GM19468 (cell line): ENCODE measurements around the gene BORCS5.
"Not testable (repeated sequence)": the region's sequence is repeated elsewhere in the genome, so short reads cannot be mapped to it uniquely, and the experiment has no call there.

Experiments used
- ATAC-seq: cut with Tn5 transposase; IDR thresholded peaks from one replicate; pipeline ENCODE4 v1.9.1; 2021; ENCODE audit warnings: mild to moderate bottlenecking, moderate library complexity, moderate number of reproducible peaks; ENCODE audit not compliant: unreplicated experiment; ENCODE audit errors: extremely low read depth

BORCS5 gene

DNA sequence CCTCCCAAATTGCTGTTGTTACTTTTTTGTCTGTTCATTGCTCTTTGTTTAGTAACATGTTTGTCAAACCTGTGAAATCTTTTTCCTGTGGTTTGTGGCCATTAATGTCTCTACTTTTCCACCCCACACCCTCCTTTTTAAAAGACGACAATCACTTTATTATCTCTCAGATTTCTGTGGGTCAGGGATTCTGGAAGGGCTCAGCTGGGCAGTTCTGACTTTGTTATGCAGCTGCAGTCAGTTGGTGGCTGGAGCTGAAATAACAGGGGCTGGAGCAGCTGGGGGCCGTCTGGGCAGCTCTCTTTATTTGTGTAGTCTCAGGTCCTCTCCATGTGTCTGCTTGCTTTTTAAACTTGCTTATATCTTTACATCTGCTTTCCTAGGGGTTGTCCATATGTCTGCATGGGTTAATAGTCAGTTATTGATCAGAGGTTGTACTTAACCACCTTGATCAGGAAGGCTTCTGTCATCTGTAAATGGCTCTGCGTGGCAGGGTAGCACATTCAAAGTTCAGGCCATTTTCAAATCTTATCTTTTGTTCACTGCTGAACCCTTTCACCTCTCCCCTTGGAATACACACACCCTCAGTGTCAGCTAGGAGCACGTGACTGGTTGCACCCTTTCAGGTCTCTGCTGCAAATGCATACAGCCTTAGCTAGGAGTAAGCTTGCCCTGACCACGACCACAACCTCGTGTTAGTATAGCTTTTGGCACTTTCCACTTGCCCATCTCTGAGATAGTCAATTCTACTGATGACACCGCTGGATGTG is 27.9 kb downstream of the BORCS5 start:
- no peak for ATAC-seq

- no peak for ATAC-seq
Measured at GRCh38 chr12:12387501-12387900, 30.6 kb downstream of the BORCS5 start.

- ATAC-seq: no peak
Measured at GRCh38 chr12:12392413-12392812, 35.5 kb downstream of the BORCS5 start.

DNA sequence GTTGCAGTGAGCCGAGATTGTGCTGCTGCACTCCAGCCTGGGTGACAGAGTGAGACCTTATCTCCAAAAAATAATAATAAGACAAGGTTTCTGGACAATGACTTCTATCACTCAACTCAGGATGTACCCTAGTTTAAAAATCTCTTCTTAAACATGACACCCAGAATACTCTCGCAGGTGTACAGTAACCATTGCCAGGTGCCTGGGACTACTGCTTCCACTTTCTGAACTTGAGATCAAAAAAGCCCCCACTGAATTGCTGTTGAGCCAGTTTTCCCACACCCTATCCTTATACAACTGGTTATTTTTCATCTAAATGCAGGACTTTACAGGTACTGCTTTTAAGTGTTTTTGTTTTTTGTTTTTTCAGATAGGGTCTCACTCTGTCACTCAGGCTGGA is 36.3 kb downstream of the BORCS5 start:
- ATAC-seq: no peak

GRCh38 chr12:12396694-12397093 is 39.8 kb downstream of the BORCS5 start:
- ATAC-seq: no peak

DNA sequence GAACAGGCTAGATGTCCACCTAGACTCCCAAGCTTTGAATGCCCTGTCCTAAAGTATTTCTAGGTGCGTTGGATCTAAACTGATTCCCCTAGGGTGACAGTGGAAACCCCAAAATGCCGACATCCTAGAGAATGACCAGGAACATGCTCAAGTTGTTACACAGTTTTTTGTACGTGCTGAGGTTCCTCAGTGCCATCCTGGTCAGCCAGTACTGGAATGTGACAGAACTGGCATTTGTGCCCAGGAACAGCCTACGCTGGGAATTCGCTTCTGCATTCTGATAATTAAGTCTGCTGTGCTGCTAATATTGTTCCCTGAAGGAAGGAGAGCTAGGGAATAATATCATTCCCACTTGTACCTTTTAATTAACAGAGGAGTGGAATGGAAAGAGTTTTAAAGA is 40.3 kb downstream of the BORCS5 start:
- no peak for ATAC-seq

DNA sequence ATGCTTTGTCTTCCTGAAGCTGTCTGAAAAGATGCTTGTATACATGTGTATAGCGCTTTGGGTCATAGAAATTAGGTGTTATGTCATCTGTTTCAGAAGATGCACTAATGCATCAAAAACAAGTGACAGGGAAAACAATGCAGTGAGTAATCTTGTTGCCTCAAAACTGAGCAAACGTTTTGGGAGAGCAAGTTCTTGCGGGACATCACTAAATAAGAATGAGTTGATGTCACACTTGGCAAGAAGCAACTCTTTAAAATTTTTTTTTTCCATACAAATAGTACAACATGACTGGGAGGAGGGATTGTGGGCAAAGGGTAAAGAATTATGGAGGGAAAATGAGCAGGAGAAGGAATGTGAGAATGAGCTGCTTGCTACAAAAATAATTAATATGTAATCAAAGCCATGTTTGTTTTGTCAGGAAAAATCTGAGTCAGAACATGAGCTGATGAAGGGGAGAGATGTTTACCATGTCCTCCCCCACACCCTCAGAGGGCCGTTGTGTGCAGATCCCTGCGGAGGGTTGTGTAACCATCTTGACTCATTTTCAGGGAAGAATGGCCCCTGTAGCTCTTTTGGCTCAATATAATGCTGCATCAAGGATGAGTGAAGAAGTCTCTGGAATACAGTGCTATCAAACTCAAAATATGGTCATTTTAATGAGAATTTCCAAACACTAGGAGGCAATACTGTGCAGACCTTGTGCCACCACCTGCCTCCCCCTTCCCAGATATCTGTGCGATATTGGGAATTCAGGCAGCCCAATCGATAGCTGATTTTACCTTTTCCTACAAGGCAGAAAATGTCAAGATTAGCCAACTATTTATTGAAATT is 41.4 kb downstream of the BORCS5 start:
- ATAC-seq: no peak

- no peak for ATAC-seq
Measured at GRCh38 chr12:12399161-12399560, 42.3 kb downstream of the BORCS5 start.

DNA sequence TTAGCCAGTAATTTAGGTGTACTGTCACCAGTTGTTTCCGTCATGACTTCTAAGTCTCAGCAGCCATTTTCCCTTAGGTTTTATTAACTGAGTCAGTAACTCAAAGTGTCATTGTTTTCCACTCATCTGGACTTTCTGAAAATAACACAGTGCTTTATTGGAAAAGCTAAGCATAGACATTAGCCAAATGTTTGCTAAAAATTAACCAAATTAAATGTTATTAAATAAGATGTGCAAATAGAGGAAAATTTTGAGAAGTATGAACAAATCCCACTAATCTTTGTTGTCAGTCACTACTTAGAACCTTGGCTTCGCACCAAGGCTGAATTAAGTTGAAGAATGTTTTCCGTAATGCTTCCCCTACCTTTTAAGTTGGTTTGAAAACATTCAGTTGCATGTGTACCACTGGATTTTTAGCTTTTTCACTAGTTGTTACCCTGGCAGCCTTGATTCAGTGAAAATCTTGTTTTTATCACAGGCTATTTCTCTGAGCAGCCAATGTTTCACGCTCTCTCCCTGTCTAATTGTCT is 43.0 kb downstream of the BORCS5 start:
- ATAC-seq: no peak

GRCh38 chr12:12400793-12401192 is 43.9 kb downstream of the BORCS5 start:
- ATAC-seq: no peak

- ATAC-seq: no peak
Measured at GRCh38 chr12:12403264-12404248, 46.7 kb downstream of the BORCS5 start.

DNA sequence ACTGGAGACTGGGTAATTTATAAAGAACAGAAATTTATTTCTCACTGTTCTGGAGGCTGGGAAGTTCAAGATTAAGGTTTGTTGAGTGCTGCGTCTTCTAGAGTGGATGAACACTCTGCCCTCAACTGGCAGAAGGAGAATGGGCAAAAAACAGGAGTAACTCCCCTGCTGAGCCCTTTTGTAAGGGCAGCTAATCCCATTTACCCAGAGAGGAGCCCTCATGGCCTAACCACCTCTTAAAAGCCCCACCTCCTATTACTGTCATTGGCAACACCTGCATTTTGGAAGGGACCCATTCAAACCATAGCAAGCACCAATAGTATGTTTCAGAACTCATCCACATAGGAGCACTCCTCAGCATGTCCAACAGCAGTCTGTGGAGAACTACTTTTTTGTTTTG is 47.4 kb downstream of the BORCS5 start:
- ATAC-seq: no peak

- no peak for ATAC-seq
Measured at GRCh38 chr12:12405882-12406281, 49.0 kb downstream of the BORCS5 start.

DNA sequence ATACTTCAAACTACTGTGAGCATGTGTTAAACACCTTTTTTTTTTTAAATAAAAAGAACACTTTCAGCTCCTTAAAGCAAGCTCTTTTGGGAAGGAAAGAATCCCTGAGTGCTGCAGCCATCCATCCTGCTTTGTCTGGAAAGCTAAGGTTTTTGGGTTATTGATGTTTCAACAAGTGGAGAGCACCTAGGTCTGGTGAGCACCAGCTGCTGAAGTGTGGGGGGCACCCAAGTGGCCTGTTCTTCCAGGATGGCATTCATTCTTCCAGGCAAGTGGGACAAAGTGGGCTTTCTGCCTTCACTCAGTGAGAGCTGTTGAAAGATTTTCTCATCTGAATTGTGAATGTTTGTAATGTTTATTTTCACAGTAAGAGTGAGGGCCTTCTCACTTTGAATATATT is 49.9 kb downstream of the BORCS5 start:
- ATAC-seq: no peak

DNA sequence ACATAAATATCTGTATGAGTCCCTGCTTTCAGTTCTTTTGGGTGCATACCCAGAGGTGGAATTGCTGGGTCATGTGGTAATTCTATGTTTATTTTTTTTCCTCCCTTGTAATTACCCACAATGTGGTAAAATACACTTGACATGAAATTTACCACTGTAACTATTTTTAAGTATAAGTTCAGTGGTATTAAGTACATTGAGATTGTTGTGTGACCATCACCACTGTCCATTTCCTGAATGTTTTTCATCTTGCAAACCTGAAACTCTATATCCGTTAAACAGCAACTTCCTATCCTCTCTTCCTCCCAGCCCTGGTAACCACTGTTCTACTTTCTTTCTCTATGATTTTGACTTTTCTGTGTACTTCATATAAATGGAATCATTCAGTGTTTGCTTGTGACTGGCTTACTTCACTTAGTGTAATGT is 51.4 kb downstream of the BORCS5 start:
- no peak for ATAC-seq

DNA sequence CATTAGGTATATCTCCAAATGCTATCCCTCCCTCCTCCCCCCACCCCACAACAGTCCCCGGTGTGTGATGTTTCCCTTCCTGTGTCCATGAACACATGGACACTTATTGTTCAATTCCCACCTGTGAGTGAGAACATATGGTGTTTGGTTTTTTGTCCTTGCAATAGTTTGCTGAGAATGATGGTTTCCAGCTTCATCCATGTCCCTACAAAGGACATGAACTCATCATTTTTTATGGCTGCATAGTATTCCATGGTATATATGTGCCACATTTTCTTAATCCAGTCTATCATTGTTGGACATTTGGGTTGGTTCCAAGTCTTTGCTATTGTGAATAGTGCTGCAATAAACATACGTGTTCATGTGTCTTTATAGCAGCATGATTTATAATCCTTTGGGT is 52.5 kb downstream of the BORCS5 start:
- ATAC-seq: not testable (repeated sequence)

DNA sequence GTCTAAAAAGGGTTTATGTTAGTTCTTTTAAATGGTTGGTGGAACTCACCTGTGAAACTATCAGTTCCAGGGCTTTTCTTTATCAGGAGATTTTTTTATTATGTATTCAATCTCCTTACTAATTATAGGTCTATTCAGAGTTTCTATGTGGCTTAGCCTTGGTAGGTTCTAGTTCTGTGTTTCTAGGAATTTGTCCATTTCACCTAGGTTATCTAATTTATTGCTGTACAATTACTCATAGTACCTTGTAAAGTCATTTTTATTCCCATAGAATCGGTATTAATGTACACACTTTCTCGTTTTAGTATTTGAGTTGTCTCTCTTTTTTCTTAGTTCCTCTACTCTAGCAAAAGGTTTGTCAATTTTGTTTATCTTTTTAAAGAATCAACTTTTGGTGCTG is 59.0 kb downstream of the BORCS5 start:
- no peak for ATAC-seq

DNA sequence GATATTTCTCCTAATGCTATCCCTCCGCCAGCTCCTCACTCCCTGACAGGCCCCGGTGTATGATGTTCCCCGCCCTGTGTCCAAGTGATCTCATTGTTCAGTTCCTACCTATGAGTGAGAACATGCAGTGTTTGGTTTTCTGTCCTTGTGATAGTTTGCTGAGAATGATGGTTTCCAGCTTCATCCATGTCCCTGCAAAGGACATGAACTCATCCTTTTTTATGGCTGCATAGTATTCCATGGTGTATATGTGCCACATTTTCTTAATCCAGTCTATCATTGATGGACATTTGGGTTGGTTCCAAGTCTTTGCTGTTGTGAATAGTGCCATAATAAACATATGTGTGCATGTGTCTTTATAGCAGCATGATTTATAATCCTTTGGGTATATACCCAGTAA is 62.3 kb downstream of the BORCS5 start:
- not testable (repeated sequence) for ATAC-seq

GRCh38 chr12:12423367-12423766 is 66.5 kb downstream of the BORCS5 start:
- no peak for ATAC-seq

DNA sequence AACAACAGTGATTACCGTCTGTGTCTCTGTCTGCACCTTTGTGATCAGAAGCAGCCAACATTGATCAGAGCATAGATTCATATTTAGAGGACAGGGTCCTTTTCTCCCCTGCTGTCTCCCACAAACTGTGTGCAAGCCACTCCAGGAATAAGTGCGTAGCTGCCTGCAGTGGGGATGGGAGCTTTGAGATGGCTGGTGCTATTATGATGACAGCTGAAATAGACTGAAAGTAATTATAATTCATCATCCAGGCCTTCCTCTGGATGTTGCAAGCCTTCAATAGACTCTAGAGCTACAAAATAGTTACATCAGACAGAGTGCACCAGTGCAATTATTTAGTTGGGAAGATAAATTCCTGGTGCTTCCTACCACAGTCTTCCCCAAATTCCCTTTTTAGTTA is 68.1 kb downstream of the BORCS5 start:
- ATAC-seq: no peak
